Measurements from ENCODE around the gene COPS7A.
A peak's percentile ranks its signal among the peaks of the same experiment; 100 is the strongest.

The COPS7A gene

DNA sequence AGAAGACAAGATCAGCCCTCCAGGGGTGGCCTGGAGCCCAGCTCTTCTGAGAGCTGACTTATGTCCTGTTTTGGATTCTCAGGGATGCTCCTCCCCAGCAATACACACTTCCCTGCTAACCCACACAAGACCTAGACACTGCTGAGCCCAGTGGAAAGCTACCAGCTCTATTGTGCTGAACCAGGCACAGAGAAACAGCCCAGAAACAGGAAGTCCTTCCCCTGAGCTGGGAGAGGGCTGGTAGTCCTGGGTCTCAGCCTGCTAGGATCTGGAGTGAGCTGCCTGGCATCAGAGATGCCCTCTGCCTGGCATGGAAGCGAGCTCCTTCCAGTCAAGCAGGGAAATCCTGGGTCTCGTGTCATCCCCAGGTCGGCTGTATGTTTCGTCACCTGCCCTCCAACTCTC, 47.2 kb downstream of the COPS7A start:
- DNase-seq: no peak

- no peak for DNase-seq
These were observed 47.9 kb downstream of the COPS7A start for GRCh38 chr12:6771509-6772330.

- DNase-seq: no peak
These were observed 48.5 kb downstream of the COPS7A start, which contains the start of gene LAG3 for GRCh38 chr12:6772331-6772695. TSS of gene LAG3 (plus strand) at chr12:6772520. CDS start at chr12:6772853, 333 bp downstream.

DNA sequence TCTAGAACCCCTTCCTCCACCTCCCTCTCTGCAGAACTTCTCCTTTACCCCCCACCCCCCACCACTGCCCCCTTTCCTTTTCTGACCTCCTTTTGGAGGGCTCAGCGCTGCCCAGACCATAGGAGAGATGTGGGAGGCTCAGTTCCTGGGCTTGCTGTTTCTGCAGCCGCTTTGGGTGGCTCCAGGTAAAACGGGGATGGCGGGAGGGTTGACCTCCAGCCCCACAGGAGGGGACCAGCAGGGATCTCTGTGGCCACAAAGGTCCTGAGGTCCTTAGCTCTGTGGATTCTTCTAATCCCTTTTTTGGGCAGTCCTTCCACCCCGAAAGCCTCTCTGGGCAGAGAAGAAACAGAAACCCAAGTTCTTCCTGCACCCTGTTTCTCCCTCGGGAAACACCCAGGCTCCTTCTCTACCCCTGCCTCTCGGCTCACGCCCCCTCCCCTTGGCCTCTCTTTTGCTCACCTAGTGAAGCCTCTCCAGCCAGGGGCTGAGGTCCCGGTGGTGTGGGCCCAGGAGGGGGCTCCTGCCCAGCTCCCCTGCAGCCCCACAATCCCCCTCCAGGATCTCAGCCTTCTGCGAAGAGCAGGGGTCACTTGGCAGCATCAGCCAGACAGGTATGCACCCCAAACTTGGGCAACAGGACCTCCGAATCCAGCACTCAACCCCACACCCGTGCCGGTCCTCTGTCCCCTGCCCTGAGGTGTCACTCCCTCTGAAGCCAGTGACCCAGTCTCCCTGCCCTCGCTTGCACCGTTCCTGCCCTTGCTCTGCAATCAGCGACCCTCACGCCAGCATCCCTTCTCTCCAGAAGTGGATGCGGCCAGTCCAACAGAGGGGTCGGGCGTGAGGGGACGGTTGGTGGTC, 49.1 kb downstream of the COPS7A start:
- DNase-seq: no peak

DNA sequence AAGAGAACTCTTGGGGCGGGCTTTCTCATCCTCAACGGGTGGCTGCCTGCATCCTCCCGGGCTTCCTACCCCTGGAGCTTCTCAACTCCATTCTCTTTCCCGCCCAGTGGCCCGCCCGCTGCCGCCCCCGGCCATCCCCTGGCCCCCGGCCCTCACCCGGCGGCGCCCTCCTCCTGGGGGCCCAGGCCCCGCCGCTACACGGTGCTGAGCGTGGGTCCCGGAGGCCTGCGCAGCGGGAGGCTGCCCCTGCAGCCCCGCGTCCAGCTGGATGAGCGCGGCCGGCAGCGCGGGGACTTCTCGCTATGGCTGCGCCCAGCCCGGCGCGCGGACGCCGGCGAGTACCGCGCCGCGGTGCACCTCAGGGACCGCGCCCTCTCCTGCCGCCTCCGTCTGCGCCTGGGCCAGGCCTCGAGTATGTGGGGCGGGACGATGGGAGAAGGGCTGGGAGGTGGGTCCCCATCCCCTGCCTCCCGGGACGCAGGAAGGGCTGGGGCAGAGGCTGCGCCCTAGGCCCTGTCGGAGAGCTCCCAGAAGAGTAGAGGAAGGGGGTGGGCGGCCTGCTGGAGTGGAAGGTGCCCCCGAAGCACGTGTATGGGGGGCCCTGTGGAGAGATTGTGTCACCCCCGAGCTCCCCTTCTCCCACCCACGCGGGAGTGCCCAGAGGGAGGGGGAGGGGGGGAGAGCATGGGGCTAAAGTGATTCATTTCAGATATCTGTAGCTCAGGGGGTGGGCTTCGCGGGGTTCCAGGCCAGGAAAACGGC, 49.9 kb downstream of the COPS7A start:
- DNase-seq: no peak

DNA sequence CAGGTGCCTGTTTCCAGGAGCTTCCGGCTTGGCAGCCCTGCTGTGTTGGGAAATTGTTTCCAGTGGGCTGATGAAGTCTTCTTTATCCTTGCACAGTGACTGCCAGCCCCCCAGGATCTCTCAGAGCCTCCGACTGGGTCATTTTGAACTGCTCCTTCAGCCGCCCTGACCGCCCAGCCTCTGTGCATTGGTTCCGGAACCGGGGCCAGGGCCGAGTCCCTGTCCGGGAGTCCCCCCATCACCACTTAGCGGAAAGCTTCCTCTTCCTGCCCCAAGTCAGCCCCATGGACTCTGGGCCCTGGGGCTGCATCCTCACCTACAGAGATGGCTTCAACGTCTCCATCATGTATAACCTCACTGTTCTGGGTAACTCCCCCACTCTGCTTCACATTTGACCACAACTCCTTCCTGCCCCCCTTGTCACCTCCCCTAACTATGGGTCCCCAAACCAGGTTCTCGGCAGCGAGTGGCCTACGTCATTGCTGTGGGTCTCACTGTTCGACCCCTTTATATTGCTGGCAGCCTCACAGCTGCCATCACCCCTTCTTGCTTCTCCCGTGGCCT, 50.7 kb downstream of the COPS7A start:
- DNase-seq: no peak

GRCh38 chr12:6775185-6776174, 51.6 kb downstream of the COPS7A start:
- no peak for DNase-seq

- no peak for DNase-seq
These were observed 53.5 kb downstream of the COPS7A start for GRCh38 chr12:6777386-6777785.

- DNase-seq: no peak
These were observed 54.3 kb downstream of the COPS7A start for GRCh38 chr12:6778217-6778573.

DNA sequence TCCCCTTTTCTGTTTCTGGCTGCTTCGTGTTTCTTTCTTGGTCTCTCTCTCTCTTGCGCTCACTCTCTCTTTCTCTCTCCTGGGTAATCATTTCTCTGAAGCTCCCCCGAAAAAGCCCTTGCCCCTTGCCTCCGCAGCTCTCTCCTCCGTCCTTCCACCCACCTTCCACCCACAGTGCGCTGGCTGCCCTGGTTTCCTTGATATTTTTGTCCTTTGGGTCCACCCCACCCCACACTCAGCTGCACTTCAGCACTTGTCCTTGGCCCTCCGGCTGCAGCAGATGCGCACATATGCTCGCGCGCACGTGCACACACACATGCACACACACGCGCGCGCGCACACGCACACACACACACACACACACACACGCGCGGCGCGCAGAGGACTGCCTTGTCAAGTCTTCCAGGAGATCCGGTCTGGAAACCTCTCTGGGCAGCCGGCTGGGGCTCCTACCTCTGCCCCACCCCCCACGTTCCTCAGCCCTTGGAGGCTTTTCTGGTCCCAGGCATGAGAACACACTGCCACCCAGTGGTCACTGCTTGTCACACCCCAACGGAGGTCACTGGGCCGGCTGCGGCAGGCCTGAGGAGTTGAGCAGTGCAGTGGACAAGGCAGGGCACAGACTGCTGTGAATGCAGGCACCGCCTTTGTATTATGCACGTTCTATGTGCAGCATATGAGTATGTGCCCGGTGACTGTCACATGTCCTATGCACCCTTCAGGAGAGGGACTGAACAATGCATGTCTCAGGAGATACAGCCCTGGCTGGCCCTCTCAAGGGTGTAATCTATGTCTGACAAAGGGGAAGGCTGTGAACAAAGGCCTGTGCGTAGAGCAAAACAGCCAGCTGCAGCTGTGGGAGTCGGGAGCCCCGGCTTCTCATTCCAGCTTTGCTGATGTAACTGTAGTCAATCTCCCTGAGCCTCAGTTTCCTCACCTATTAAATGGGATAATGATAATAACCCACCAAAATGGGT, 55.0 kb downstream of the COPS7A start:
- DNase-seq: peak; percentile 84

DNA sequence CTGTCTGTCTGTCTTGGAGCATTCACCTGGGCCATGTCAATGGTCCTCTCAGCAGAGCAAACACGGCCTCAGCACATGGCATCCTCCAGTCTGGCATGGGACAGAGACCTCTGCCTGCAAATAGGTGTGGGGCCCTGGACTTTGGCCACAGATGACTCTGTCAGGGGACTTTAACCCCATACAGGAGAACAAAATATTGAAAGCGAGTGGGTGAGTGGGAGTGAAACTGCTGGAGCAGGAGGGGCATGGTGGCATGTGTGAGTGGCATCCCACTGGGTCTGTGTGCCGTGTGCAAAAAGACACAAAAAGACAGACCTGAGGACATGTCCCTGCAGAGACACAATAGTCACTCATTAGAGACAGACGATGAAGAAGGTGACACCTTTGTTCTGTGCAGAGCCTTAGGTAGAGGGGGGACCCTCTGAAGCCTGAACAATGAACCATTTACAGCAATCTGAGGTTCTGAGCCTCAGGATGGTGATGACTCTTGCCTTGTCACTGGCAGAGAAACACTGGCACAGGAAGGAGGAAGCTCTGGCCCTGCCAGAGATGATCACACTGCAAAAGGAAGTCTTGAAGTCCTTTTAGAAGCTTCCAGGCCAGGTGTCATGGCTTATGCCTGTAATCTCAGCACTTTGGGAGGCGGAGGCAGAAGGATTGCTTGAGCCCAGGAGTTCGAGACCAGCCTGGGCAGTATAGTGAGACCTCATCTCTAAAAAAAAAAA, 56.0 kb downstream of the COPS7A start:
- DNase-seq: no peak

DNA sequence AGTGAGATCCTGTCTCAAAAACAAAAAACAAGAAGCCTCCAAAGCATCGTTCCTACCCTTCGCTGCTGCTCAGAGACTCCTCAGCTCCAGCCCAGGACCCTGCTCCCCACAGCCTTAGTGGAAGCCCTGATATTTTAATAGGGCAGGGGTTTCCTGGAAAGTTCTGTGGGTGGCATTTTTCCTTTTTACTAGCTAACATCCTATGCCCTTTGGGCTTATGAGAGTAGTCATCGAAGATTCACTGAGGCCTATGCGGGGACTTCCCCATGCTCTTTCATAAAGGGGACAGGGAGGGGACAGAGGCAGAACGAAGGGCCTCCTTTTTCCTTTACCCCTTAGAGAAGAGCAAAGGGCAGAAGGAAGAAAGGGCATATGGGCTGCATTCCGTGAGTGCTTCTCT, 56.7 kb downstream of the COPS7A start:
- DNase-seq: no peak
